Activated T-helper 1 cell treated with Interleukin-2 at 50 U/mL for 16 hours (primary cell): ENCODE measurements around the gene EZH2.

Experiments
- DNase-seq: peaks from one replicate; pipeline ENCODE4 v3.0.0-alpha.2; 2020; ENCODE audit warnings: low read depth

EZH2 gene

DNA sequence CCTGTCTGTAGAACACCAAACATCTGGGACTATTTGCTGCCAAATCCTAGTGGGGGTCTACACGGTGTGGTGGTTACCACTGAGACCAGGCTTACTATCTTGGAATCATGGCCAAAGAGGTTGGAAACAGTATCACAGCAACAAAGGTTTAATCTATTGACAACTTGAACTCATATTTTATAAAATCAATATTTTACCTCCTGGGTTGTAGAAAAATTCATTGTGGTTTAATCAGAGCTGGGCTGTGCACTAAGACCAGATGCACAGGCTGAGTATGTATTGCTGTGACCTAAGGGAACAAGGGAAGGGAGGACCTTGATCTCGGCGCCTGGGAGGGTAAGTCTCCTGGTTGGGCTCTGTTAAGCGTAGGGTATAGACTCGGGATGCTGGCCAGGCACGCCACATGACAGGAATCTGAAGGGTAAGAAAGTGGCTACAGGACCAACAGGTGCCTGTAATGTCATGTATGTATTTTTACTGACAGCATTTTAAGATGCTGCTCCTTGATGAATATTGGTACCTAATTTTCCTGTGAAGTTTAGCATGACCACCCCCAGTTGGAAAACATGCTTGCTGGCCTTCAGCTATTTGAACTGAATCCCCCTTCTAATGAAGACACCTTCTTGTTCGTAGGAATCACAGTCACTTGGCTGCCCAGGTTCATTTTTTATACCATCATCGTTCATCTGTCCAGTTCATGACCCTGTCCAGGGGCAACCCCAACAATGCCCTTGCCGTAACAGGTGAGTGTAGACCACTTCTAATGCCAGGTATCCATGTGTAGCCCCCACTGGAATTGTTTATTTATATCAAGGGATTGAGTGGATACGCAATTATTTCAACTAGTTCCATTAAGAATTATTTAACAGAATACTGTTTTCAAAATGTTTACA, 79.5 kb downstream of the EZH2 start:
- DNase-seq: no peak

- DNase-seq: no peak
Observed at GRCh38 chr7:148803094-148803493, 81.0 kb downstream of the EZH2 start.

DNA sequence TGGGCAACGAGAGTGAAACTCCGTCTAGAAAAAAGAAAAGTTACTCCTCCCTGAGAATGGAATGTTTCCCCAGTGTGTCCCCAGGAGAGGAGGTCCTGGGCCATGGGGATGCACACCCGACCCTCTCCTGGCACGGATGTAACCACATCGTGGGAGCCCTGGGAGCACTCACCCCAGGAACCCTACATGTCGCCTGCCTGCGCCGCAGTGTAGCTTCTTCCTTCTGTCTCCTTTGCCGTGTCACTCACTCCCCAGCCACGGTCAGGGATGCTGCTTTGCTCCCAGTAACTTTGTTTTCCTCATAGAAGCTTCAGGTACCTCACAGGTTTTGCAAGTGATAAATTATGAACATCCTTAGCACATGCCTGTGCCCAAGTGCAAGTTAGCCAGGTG, 82.0 kb downstream of the EZH2 start:
- no peak for DNase-seq

GRCh38 chr7:148800677-148801076, 83.4 kb downstream of the EZH2 start:
- DNase-seq: no peak

DNA sequence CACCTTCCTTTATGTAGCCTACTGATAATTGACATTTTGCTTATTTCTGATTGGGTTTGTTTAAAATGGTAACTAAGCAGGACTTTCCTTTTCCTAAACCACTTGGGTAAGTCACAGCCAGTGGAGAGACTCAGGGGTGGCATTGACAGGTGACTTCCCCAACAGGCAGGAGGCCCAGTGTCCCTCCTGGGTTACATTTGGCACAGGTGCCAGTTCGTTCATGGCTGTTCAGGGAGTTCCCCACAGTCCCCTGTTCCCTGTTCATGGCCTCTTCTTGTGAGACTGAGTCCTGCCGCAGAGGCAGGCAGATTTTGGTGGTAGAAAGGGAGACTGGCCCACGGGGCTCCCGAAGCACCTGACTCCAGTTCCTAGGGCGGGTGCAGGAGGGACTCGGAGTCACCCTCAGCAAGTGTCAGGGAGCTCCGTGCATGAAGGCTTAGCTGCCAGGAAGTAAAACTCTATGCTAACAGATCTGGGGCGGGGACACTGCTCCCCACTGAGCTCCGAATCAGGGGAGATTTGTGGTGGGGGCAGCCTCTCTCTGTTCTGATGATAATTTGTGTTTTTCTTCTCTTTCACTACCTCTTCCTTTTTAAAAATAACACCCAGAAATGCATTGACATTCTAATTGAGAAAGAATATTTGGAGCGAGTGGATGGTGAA, 84.1 kb downstream of the EZH2 start:
- no peak for DNase-seq

DNA sequence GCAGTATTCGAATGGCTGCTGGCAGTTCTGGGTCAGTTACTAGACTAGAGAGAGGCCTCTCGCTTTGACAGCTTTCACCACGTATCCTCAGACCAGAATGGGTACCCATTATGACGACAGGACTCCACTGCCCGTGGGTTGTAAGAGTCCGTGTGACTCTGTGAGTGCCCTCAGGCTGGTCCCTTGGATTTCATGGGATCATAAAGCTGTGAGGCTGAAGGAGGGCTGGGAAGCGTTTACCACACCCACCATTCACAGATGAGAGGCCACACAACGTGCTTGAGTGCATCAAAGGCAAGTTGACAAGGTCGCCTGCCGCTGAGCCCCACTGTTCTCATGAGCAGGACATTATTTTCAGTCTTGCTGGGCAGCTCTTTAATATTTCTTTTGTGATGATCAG, 87.2 kb downstream of the EZH2 start:
- DNase-seq: no peak

- DNase-seq: no peak
Observed at GRCh38 chr7:148794476-148794875, 89.6 kb downstream of the EZH2 start.

GRCh38 chr7:148793590-148793989, 90.5 kb downstream of the EZH2 start:
- DNase-seq: no peak

DNA sequence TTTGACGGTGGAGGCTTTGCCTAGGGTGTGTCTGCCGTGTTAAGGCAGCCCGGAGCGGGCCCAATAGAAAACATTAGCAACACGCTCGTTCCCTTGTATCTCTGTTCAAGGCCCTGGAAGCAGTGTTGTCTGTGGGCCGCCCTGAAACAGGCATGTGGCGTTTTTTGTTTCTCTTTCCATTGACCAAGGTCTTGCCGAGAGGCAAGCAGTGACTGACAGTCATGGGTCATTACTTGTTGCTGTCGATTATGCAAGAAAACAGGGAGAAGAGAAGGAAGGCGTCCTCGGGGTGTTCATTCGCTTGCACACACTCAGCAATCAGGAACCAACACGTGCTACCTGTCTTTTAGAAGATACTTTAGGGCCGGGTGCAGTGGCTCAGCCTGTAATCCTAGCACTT, 92.5 kb downstream of the EZH2 start:
- DNase-seq: no peak

- DNase-seq: no peak
Observed at GRCh38 chr7:148790850-148791249, 93.2 kb downstream of the EZH2 start.

DNA sequence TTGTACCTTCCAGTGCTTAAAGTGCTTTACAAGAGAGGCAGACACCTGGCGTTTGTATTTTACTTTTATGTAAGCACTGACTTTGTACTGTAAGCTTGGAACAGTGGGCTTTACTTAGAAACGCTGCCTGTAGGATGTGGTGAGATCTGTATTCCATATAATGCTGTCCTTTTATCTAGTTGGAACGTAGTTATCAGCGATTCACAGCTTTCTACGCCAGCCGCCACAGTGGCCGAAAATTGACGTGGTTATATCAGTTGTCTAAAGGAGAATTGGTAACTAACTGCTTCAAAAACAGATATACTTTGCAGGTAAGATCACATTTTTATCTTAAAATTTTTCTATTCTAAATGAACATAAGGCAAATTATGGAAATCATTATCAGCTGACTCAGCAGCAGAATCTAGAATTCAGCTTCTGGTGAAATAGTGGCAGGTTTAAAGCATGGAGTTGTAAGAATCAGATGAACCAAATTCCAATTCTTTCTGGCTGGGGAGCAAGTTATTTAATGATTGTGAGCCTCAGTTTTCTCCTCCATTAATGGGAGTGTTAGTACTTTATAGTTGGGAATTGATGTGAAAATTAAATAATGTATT, 93.9 kb downstream of the EZH2 start:
- DNase-seq: no peak

GRCh38 chr7:148789220-148789619, 94.9 kb downstream of the EZH2 start:
- no peak for DNase-seq

GRCh38 chr7:148787571-148788295, 96.4 kb downstream of the EZH2 start:
- no peak for DNase-seq

DNA sequence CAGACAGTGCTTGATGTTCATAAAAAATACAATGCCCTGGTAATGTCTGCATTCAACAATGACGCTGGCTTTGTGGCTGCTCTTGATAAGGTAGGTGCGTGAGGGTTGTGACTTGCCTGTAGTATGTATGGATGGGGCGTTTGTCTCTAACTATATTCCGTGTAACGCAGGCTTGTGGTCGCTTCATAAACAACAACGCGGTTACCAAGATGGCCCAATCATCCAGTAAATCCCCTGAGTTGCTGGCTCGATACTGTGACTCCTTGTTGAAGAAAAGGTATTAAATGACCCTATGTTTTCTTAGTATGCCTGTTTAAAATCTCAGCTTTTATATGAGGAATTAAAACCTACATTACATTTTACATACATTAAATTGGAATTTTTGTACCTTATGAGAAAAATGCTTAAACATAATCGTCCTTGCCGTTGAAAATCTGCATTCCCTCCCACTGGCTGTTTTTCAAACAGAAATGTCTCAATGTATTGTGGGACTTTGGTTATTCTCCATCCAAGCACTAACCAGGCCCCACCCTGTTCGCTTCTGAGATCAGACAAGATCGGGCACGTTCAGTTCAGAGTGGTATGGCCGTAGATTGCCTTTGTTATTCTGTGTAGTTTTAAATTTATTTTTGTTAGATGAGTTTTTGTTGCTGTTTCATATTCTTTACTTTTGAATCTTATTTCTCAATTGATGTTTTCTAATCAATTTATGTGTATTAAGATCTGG, 100.1 kb downstream of the EZH2 start:
- no peak for DNase-seq

- no peak for DNase-seq
Observed at GRCh38 chr7:148782757-148783456, 101.2 kb downstream of the EZH2 start.

- no peak for DNase-seq
Observed at GRCh38 chr7:148774471-148774870, 109.6 kb downstream of the EZH2 start.

DNA sequence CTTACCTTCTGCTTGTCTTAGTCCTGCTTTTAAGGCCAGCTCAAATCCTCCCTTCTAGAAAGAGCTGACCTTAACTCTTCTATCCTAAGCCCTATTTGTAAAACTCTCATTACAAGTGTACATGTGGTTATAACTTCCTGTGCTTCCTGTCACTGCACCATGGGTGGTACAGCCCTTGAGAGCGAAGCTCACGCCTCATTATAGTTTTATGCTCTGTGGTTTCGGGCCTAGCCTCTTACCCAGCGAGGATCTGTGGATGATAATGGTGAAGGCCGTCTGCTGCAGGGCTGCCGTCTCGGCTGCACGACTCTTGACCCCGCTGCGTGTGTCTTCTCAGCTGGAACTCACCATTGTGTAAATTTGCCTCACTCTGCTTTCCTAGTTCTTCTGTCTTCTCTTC, 110.8 kb downstream of the EZH2 start:
- peak; percentile 4 for DNase-seq

GRCh38 chr7:148772297-148773089, 111.6 kb downstream of the EZH2 start:
- no peak for DNase-seq

DNA sequence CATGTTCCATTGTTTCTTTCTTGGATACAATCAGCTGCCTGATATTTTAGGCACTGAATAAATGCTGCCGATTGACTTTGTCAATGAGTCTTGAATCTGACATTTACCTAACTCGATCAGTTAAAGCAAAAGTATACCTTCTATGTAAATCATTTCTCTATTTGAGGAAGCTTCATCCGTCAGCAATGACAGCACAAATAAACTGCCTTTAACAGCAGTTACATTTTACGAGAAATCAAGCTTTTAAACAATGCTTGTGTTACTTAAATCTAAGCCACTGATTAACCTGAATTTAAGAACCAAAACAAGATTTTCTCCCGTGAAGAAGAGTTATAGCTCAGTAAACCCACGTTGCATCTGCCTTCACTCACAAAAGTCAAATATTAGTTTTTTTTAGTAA, 114.1 kb downstream of the EZH2 start:
- no peak for DNase-seq

DNA sequence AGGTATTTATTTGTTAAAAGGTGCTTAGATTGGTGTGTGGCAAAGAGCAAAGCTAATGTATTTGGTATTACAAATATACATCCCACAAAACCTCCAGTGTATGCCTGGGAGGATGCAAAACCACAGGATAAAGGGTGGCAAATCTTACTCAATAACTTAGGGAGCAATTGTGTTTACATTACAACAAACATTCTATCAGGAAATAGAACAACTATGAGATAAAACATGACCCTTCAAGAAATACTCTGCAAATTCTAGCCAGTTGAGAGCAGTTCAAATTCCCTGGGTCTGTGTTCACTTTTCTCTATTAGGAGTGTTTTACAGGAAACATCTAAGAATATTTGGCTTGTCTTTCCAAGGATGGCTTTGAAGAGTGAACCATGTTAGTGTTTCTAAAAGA, 120.5 kb downstream of the EZH2 start:
- DNase-seq: no peak
